GM21381 (cell line): ENCODE results near the gene IMMP2L.

ENCODE experiments used
- ATAC-seq: cut with Tn5 transposase; IDR thresholded peaks from one replicate; pipeline ENCODE4 v1.9.1; 2021; ENCODE audit warnings: mild to moderate bottlenecking, moderate library complexity; ENCODE audit not compliant: unreplicated experiment

The IMMP2L gene

DNA sequence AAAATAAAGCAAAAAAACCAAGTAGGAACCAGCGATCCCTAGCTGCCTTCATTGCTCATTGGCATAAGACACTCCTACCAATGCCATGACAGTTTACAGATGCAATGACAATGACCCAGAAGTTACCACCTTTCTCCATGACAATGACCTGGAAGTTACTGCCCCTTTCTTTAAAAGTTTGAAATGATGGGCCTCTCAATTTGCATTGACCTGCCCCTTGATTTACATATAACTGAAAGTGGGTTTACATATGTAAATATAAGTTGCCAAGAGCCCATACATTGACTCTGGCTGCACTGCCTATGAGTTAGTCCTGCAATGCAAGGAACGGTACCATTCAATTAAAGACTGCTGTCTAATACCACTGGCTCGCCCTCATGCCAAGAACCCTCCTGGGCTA, 712.1 kb downstream of the IMMP2L start:
- ATAC-seq, result no peak

GRCh38 chr7:110842796-110843195, 719.5 kb downstream of the IMMP2L start:
- ATAC-seq, result no peak

DNA sequence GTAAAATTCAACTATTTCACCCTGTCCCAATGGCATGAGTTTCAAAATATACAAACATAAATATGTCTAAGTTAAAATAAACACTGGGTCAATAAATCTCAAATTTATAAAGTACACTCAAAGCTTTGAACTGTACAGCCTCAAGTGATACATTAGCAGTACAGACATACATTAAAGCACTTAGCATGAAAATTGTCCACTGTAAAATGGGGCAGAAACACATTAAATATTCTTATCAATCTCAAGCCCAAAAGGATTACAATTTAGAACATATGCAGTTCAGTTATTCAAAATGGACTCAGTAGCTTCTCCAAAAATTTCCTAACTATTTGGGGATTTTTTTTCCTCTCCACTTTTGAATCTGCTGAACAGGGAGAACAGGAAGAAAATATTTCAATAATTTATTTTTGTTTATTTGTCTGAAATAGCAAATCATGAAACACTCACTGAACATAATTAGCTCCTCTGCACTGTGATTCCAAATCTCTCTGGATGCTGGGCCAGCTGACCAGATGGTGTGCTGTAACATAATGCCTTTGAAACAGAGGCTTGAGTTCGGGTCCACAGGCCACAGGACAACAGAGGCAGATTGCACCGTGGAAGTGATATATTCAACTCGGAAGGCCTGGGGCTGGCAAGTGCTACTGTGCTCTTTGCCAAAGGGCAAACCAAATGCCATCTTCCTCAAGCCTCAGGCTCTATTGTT, 720.3 kb downstream of the IMMP2L start:
- ATAC-seq, result no peak

DNA sequence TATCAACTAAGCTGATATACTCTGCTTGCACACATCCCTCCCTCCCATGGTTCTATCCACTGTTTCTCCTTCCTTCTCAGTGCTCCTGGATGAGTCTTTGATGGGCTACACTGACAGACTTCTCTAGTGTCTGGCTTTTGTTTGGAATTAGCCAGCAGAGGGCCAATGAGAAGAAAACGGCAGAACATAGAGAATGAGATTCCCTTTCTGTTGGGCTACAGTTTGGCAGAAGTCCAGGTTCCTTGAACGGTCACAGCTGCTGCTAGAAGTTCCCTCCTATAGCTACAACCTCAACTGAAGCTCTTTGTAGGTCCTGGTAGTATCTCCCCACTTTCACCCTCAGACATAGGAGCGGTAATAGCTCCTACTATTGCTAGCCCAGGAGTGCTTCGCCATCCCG, 722.4 kb downstream of the IMMP2L start:
- ATAC-seq, result no peak

DNA sequence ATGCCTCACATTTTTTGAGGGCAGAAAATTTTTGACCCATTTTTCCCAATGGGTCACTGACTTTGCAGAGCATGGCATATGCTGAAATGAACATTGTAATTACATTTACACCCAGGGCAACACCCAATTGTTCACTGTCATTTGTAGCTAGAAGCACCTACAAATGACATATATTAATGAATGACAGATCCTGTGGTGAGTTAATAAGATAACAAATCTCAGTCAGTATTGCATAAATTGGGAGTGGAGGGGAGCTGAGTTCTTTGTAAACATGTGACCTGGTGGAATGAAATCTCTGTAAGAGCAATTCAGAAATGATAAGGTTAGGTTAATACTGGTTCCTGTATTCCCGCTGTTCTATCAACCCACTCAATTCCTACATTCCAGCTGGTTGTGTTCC, 726.4 kb downstream of the IMMP2L start:
- ATAC-seq, result no peak

- no peak for ATAC-seq
Observed at GRCh38 chr7:110835218-110835617, 727.1 kb downstream of the IMMP2L start.

DNA sequence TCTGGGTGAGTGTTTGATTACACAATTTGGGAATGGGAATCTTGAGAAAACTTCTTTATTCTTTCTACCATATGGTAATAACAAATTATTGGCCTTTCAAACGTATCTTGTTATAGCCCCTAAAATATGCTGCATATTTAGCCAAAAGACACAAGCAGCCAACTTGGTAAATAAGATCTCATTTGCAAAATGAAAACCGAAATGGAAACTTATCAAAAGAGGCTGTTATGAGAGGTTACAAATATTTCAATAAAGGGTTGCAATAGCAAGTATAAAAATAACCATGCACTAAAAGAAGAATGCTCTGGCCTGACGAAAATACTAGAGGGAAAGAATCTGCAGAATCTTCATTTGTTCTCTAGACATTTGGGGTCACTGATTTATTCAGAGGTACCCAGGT, 730.9 kb downstream of the IMMP2L start:
- ATAC-seq, result no peak

- ATAC-seq, result no peak
Observed at GRCh38 chr7:110830778-110831177, 731.5 kb downstream of the IMMP2L start.

DNA sequence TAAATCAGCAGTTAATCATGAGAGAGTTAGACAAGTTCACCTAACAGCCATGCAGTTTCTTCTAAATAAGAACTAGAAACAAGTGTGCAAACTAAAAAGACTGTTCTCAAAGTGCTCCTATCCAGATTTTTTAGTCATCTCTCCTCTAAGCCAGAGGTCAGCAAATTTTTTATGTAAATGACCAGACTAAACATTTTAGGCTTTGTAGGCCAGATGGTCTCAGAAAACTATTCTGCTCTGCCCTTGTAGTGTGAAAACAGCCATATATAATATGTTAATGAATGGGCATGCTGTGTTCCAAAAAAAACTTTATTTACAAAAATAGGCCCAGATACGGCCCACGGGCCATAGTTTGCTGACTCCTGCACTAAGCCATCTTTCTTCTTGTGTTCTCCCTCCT, 734.4 kb downstream of the IMMP2L start:
- ATAC-seq, result no peak

- no peak for ATAC-seq
Observed at GRCh38 chr7:110827287-110827855, 734.9 kb downstream of the IMMP2L start.

DNA sequence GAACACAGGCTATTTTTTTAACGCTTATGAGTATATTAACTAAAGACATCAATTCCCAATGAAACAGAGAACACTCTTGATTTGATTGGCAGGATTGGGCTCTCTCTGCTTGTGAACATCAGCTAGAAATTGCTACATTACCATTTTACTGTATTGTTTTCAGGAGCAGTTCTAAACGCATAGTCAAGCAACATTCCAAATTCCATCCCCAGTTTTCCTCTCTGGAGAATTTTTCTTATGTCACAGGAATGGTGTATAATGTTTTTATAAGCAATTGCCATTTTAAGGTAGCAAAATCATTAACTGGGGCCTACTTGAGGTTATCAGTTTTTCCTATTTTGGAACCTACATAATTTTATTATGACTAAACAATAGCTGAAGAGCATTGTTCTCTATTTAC, 748.3 kb downstream of the IMMP2L start:
- ATAC-seq, result no peak

GRCh38 chr7:110809832-110810231, 752.5 kb downstream of the IMMP2L start:
- no peak for ATAC-seq

DNA sequence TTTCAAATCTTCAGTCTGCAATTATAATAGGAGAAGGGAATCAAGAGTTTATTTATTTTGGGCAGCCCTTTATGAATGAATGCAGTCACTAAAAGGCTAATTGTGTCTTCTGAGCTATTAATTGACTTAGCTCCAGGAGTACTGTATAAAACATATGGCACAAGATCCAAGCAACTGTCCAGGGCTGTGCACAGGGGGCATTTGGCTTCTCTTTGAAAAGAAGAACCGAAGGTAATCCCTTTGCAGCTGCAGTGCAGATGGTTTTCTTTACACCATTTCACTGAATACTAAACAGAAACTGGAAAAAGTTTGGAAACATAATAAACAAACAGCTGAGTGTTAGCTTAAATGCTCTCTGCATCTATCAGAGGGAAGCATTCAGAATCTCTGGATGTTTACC, 753.9 kb downstream of the IMMP2L start:
- no peak for ATAC-seq

GRCh38 chr7:110804501-110804900, 757.8 kb downstream of the IMMP2L start:
- no peak for ATAC-seq

DNA sequence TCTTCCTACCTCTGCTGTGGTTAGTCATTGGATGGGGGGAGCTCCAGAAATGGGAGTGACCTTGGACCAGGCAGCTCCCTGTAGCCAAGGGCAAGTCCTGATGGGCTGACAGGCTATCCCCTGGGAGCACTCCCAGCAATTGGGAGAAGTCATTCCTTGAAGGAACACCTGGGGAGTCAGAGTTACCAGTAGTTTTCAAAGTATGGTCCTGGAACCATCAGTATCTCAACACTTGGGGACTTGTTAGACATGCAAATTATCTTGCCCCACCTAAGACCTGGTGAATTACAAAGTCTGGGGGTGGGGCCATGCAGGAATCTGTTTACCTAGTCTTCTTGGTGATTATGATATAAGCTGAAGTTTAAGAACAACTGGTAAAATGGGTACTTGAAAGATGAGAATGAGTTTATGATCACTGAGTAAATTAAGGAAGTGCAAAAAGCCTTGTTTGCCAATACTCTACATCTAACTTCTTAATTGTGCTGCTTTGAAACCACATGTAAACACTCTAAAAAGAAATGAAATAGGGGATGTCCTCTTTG, 758.6 kb downstream of the IMMP2L start:
- no peak for ATAC-seq

- ATAC-seq, result peak; percentile 76
Observed at GRCh38 chr7:110801502-110801901, 760.8 kb downstream of the IMMP2L start.

- ATAC-seq, result no peak
Observed at GRCh38 chr7:110800984-110801383, 761.3 kb downstream of the IMMP2L start.

GRCh38 chr7:110797656-110798055, 764.6 kb downstream of the IMMP2L start:
- ATAC-seq, result no peak

DNA sequence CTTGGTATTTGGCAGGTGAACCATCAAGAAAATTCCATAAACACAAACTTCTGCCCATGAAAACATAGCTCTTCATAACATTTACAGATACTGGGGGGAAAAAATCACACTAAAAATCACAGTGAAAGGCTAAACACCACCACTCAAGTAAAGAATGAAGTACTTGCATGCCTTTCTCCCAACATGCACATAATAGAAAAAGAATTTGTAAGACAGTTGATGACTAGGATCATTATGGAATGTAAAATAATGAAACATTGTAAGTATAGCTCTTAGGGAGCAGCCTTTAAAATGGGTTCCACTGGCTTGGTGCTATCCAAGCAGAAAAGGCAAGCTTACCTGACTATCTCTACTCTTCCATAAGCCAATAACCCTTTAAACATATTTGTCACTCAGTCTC, 771.3 kb downstream of the IMMP2L start:
- no peak for ATAC-seq

DNA sequence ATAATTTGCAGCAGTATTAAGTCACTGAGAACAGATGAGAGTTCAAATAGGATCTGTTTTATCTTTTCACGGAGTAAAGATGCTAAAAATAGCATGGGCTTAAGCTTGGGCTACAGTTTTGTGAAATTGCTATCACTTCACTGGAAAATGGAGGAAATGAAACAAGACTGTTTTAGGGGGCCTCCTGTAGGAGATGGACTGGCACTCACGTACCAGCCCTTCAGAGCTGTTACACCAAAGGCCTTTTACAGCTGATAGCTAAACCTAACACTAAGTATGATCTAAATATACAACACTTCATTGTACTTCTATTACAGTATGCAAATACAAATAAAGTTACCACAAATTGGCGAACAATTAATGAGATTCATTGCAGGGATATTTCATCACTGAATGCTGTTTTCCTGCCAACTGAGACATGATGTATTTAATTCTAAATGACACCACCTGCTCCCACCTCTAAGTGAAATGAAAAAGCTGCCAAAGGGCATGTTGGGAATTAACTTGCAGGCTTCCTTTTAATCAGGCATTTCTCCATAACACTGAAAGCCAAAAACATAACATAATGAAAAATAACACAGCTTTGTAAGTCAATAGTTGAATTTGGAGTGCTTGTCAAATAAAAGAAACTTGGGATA, 775.8 kb downstream of the IMMP2L start:
- no peak for ATAC-seq

DNA sequence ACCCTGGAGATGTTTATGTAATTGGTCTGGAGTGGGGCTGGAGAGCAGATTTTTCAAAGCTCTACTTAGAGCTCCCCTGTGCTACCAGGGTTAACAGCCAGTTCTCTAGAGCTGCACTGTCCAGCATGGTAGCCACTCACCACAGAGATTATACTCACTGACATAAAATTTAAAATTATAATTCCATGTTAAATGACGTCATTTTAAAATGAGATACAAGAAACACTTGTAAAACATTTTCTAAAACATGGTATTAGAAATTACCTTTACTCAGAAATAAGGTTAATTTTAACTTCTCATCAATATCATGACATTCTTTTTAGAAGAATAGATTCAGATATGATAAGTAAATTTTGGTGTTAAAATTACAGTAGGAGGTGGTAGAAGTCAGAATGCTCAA, 777.5 kb downstream of the IMMP2L start:
- ATAC-seq, result no peak

DNA sequence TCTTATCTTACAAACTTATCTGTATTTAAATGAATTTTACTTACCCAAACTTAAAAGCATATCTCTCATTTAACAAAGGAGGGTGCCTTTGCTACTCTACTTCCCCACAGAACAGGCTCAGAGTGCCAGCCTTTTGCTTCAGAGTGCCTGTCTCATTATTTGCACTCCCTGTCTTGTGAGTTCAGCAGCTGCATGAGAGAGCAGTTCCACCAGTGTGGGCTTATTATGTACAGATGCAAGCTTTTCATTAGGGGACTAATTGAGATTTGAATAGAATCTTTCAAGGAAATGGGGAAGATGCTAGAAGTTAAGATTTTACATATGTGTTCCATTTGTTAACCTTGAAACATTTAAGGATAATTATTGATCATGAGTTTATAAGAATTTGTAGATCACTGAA, 781.6 kb downstream of the IMMP2L start:
- no peak for ATAC-seq
